B cell (primary cell): Measurements from ENCODE around the gene SNRNP48.

Experiments
- EZH2 ChIP-seq: IDR thresholded peaks from 2 replicates; pipeline ENCODE4 v1.6.1; 2012; ENCODE audit warnings: borderline replicate concordance, low read depth, mild to moderate bottlenecking, moderate library complexity, low read length; ENCODE audit not compliant: insufficient read depth, poor library complexity, severe bottlenecking
- TF ChIP-seq, protein P1 (sequence below): fragments of 200-600 bp; IDR thresholded peaks from one replicate; pipeline ENCODE4 v1.8.0; 2022; ENCODE audit warnings: antibody characterized with exemption, mild to moderate bottlenecking

DNA sequence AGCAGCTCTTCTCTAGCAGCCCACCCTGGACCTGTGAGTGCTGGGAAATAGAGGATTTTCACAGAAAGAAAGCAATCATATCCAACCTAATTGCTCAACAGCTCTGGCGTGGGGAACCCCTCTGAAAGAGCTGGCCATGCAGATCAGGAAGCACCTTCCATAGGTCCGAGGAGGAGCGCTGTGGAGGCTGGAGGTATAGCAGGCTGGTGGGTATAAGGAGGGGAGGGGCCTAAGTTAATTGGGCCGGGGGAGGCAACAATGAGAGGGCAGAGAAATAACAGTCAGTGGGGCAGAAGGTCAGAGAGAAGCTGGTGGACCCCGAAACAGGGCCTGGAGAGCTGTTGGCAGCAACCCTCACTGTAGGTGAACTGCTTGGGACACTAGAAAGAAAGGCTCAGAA lies 40.8 kb downstream of the SNRNP48 start:
- TF ChIP-seq, protein P1, sequence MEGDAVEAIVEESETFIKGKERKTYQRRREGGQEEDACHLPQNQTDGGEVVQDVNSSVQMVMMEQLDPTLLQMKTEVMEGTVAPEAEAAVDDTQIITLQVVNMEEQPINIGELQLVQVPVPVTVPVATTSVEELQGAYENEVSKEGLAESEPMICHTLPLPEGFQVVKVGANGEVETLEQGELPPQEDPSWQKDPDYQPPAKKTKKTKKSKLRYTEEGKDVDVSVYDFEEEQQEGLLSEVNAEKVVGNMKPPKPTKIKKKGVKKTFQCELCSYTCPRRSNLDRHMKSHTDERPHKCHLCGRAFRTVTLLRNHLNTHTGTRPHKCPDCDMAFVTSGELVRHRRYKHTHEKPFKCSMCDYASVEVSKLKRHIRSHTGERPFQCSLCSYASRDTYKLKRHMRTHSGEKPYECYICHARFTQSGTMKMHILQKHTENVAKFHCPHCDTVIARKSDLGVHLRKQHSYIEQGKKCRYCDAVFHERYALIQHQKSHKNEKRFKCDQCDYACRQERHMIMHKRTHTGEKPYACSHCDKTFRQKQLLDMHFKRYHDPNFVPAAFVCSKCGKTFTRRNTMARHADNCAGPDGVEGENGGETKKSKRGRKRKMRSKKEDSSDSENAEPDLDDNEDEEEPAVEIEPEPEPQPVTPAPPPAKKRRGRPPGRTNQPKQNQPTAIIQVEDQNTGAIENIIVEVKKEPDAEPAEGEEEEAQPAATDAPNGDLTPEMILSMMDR, result no peak
- no peak for TF ChIP-seq EZH2
